Skeletal muscle tissue (tissue), 4 donors: ENCODE data around the gene C2CD2. TPM values are rescaled to one million over a fixed set of nuclear protein-coding genes. Genes with fewer than 3 reads are reported as not detected.
"Not testable (repeated sequence)": the region's sequence is repeated elsewhere in the genome, so short reads cannot be mapped to it uniquely, and the experiment has no call there.

Source experiments
- H3K27ac ChIP-seq: one replicate; pipeline ENCODE4 v1.7.0; 2013; ENCODE audit warnings: mild to moderate bottlenecking, low read depth, low read length, inconsistent platforms
- H3K27me3 ChIP-seq, 3 donors: one replicate each; pipeline ENCODE4 v1.7.0; 2013; ENCODE audit warnings: low read length in 3 of 3; ENCODE audit not compliant: control insufficient read depth in 3 of 3, insufficient read depth in 3 of 3
- H3K36me3 ChIP-seq, 3 donors: one replicate each; pipeline ENCODE4 v1.7.0; 2013; ENCODE audit warnings: low read length in 3 of 3; ENCODE audit not compliant: control insufficient read depth in 3 of 3, insufficient read depth in 3 of 3
- H3K4me1 ChIP-seq, 3 donors: one replicate each; pipeline ENCODE4 v1.7.0; 2013; ENCODE audit warnings: low read length in 3 of 3, mild to moderate bottlenecking in 3 of 3; ENCODE audit not compliant: control insufficient read depth in 3 of 3, insufficient read depth in 3 of 3
- H3K4me3 ChIP-seq, 3 donors: one replicate each; pipeline ENCODE4 v1.7.0; 2013; ENCODE audit warnings: low read length in 3 of 3
- H3K9ac ChIP-seq, 3 donors: one replicate each; pipeline ENCODE4 v1.7.0; 2013; ENCODE audit warnings: low read length in 3 of 3, mild to moderate bottlenecking in 3 of 3, moderate library complexity in 2 of 3, low read depth in 1 of 3
- H3K9me3 ChIP-seq, 3 donors: one replicate each; pipeline ENCODE4 v1.7.0; 2013; ENCODE audit warnings: low read length in 3 of 3; ENCODE audit not compliant: control insufficient read depth in 3 of 3
- total RNA-seq: library from RNA; depleted of rRNA; stranded (reverse); fragments of >200 nt; gene quantifications from one replicate; pipeline ENCODE4 v1.2.3, GENCODE V29; 2014
- donor health status: Osteomylitis.

Gene C2CD2
- total RNA-seq, result 7.3 TPM

DNA sequence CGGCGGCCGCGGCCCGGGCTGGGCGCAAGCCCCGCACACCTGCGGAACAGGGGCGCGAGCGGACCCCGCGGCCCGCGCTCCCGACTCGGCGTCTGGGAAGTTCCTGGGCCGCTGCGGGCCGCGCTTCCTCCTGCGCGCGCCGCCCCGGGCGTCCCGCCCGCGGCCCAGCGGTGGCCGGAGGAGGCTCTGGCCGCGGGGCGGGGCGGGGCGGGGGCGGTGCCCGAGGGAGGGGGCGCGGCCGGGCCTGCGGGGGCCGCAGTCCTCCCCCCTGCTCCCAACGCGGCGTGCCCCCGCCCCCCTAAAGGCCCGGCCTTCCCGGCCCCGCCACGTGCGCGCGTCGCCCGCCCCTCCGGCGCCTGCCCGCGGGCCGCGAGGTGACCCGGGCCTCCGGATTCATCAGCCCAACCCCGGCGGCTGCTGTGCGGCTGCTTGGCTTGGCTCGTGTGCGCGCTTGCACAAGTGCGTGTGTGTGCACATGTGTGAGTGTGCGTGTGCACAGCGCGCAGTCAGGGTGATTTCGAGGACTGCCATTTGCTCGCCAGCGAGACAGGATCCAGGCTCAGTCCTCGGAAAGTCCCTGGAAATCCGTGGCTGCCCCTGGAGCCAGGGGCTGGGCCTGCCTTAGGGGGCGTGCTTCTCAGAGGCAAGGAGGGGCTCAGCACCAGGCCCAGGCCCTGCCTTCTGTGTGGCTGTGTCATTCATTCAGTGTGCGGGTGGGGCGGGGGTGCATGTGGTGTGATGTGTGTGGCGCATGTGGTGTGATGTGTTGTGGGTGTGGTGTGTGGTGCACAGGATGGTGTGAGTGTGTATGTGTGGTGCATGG lies at the start of gene C2CD2:
Gene C2CD2, minus strand, starts transcription at position 188 of the 823 bp plus-strand sequence. CDS start 370 bp downstream, outside the sequence.
- no peaks in the 10 kb centered on the region for H3K9me3 ChIP-seq
- peaks cover 36 to 56% (median 44%) of the 10 kb centered on the region in 3 donors for H3K4me1 ChIP-seq
- no peak within 1 kb of the TSS for H3K27ac ChIP-seq
- no peaks in the 10 kb centered on the region for H3K36me3 ChIP-seq
- peak within 1 kb of the TSS; percentile 12 to 79 (median 36) for H3K9ac ChIP-seq
- peak within 1 kb of the TSS; percentile 49 to 74 (median 71) for H3K4me3 ChIP-seq
- H3K27me3 ChIP-seq, result peaks cover 0 to 6% (median 3%) of the 10 kb centered on the region in 3 donors

DNA sequence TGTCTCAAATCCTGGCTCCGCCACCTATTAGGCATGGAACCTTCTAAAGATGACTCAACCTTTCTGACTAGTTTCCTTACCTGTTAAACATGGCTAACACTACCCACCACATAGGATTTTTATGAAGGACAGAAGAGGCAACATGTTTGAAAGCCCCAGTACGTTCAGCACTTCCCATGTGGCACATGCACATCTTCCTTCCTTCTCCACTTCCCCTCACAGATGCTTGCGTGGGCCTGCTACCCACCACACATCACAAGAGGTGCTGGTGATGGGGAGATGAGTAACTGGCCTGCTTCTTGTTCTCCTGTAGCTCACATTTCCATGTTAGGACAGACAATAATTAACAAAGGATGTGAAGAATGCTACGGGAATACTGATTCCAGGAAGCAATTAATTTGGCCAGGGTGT lies 49.2 kb upstream of the C2CD2 start:
- H3K4me3 ChIP-seq, result no peak overlapping the region

DNA sequence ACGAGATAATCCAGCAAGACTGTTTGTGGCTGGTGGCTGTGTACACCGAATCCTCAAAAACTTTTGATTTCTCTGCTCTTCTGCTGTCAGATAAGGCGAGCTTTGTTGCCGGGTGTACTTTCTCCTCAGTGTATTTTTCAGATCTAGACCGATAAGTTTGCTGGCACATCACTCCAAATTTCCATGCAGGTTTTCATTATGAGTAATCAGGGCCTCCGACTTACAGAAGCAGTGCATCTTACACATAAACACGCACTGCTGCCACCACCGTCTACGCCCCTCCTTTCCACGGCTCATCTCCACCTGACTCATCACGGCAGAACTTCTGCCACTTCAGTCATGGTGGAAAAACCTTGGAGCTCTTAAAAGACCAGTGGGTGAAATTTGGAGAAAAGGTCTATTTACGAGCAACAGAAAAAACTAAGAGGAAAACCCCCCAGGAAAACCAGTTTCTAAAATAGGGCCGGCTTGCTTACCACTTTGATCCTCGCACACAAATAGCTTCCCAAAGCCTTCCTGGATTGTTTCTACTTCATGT lies 48.7 kb upstream of the C2CD2 start:
- H3K9ac ChIP-seq, result no peak overlapping the region
- no peaks in the 10 kb centered on the region for H3K27me3 ChIP-seq
- H3K4me3 ChIP-seq, result no peak overlapping the region
- peaks cover 0 to 3% (median 0%) of the 10 kb centered on the region in 3 donors for H3K4me1 ChIP-seq
- H3K36me3 ChIP-seq, result peaks cover 0 to 7% (median 0%) of the 10 kb centered on the region in 3 donors
- H3K9me3 ChIP-seq, result no peaks in the 10 kb centered on the region
- no peak overlapping the region for H3K27ac ChIP-seq

More for the DNA sequence above, 49.2 kb upstream of the C2CD2 start:
- Histone ChIP-seq H3K4me1 (peaks cover 0 to 1% (median 0%) of the 10 kb centered on the region in 3 donors), H3K27me3 (no peaks in the 10 kb centered on the region), H3K27ac (no peak overlapping the region), H3K9me3 (no peaks in the 10 kb centered on the region), H3K36me3 (peaks cover 0 to 7% (median 0%) of the 10 kb centered on the region in 3 donors), H3K9ac (no peak overlapping the region)

DNA sequence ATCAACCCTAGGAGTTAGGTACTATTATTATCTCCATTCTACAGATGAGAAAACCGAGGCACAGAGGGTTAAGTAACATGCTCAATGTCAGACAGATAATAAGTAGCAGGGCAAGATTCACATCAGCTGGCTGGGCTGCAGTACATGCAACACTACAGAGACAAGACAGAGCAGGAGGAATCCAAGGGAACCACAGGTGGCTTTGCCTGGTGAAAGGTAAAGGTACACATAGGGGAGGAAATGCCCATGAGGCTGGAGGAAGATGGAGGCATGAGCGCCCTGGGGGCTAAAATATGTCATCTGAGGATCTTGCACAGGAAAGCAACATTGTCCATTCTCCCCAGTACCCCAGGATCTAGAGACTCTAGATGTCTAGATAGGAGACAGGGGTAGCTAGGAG lies 48.0 kb upstream of the C2CD2 start:
- Histone ChIP-seq H3K4me3 (no peak overlapping the region), H3K4me1 (peaks cover 0 to 5% (median 0%) of the 10 kb centered on the region in 3 donors), H3K27ac (no peak overlapping the region), H3K9ac (no peak overlapping the region), H3K9me3 (no peaks in the 10 kb centered on the region), H3K27me3 (no peaks in the 10 kb centered on the region), H3K36me3 (peaks cover 0 to 7% (median 0%) of the 10 kb centered on the region in 3 donors)

GRCh38 chr21:42000908-42001307 lies 47.1 kb upstream of the C2CD2 start:
- Histone ChIP-seq H3K4me3 (no peak overlapping the region), H3K9me3 (no peaks in the 10 kb centered on the region), H3K36me3 (peaks cover 0 to 7% (median 0%) of the 10 kb centered on the region in 3 donors), H3K9ac (no peak overlapping the region), H3K27me3 (no peaks in the 10 kb centered on the region), H3K27ac (no peak overlapping the region), H3K4me1 (peaks cover 0 to 5% (median 0%) of the 10 kb centered on the region in 3 donors)

- H3K4me1 ChIP-seq, result peaks cover 0 to 5% (median 0%) of the 10 kb centered on the region in 3 donors
- H3K27me3 ChIP-seq, result no peaks in the 10 kb centered on the region
- peaks cover 0 to 17% (median 11%) of the 10 kb centered on the region in 3 donors for H3K36me3 ChIP-seq
- H3K9me3 ChIP-seq, result no peaks in the 10 kb centered on the region
- no peak overlapping the region for H3K9ac ChIP-seq
- no peak overlapping the region for H3K27ac ChIP-seq
- H3K4me3 ChIP-seq, result no peak overlapping the region
These were observed 43.8 kb upstream of the C2CD2 start for GRCh38 chr21:41997657-41998056.

DNA sequence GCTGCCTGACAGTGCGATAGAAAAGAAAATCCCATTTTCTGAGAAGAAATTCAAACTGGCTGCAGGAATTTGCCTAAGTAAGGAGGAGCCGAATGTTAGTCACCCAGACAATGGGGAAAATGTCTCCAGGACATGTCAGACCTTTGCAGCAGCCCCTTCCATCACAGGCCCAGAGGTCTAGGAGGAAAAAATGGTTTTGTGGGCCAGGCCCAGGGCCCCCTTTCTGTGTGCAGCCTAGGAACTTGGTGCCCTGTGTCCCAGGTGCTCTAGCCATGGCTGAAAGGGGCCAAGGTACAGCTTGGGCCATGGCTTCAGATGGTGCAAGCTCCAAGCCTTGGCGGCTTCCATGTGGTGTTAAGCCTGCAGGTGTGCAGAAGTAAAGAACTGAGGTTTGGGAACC lies 41.8 kb upstream of the C2CD2 start:
- no peak overlapping the region for H3K4me3 ChIP-seq
- H3K27ac ChIP-seq, result no peak overlapping the region
- H3K9ac ChIP-seq, result no peak overlapping the region
- no peaks in the 10 kb centered on the region for H3K27me3 ChIP-seq
- no peaks in the 10 kb centered on the region for H3K9me3 ChIP-seq
- peaks cover 8 to 30% (median 29%) of the 10 kb centered on the region in 3 donors for H3K36me3 ChIP-seq
- H3K4me1 ChIP-seq, result peaks cover 0 to 5% (median 0%) of the 10 kb centered on the region in 3 donors

DNA sequence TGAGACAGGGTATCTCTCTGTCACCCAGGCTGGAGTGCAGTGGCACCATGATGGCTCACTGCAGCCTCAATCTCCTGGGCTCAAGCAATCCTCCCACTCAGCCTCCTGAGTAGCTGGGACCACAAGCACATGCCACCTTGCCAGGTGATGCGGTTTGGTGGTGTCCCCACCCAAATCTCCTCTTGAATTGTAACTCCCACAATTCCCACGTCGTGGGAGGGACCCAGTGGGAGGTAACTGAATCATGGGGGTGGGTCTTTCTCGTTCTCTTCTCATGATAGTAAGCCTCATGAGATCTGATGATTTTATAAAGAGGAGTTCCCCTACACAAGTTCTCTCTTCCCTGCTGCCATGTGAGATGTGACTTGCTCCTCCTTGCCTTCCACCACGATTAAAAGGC lies 40.8 kb upstream of the C2CD2 start:
- H3K27me3 ChIP-seq, H3K4me3 ChIP-seq, H3K27ac ChIP-seq, H3K4me1 ChIP-seq, H3K9me3 ChIP-seq, H3K9ac ChIP-seq: not testable (repeated sequence)
- peaks cover 8 to 30% (median 29%) of the 10 kb centered on the region in 3 donors for H3K36me3 ChIP-seq

DNA sequence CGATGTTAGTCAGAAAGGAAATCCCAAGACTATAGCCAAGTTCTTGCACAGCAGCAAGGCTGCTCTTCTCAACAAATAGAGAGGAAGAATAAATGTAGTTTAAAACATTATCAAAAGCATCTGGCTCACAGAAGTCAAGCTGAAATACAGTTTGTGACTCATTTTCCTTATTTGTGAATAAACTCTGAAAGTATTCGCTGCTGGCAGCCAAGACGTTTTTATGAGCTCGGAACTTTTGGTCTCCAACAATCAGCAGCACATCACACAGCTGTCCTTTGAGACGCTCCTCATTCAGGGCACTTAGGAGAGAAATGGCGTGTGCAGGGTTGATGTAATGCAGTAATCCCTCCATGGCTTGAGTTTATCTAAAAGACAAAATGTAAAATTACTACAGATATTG lies 39.9 kb upstream of the C2CD2 start:
- no peak overlapping the region for H3K4me3 ChIP-seq
- H3K36me3 ChIP-seq, result peaks cover 8 to 30% (median 29%) of the 10 kb centered on the region in 3 donors
- H3K27me3 ChIP-seq, result no peaks in the 10 kb centered on the region
- H3K27ac ChIP-seq, result peak overlapping the region; percentile 23
- H3K4me1 ChIP-seq, result peaks cover 0 to 5% (median 0%) of the 10 kb centered on the region in 3 donors
- H3K9ac ChIP-seq, result no peak overlapping the region
- no peaks in the 10 kb centered on the region for H3K9me3 ChIP-seq

DNA sequence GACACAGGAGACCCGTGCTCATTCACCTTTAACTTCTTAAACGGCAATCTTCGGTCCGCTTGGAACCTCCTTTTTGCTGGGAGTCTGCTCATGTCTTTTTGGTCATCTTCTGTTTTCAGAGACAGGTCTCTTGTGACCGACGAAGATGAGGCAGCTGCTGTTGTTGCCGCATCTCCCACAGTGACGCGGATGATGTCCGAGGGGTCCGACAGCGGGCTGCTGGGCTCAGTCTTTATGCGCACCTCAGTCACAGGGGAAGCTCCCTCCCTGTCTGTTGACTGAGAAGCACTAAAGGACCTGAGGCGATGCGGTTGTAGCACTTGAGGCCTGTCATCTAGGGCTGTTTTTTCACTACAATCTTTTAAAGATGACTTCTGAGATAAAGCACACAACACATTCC lies 38.8 kb upstream of the C2CD2 start:
- H3K27ac ChIP-seq, result no peak overlapping the region
- H3K9me3 ChIP-seq, result no peaks in the 10 kb centered on the region
- no peak overlapping the region for H3K4me3 ChIP-seq
- H3K9ac ChIP-seq, result no peak overlapping the region
- H3K27me3 ChIP-seq, result no peaks in the 10 kb centered on the region
- H3K36me3 ChIP-seq, result peaks cover 8 to 30% (median 29%) of the 10 kb centered on the region in 3 donors
- peaks cover 0 to 2% (median 0%) of the 10 kb centered on the region in 3 donors for H3K4me1 ChIP-seq
